Measurements from ENCODE around the gene ADGRG2. TPM values are rescaled to one million over a fixed set of nuclear protein-coding genes. Genes with fewer than 3 reads are reported as not detected.

The ADGRG2 gene
- total RNA-seq, 4 donors from 2014 or later = 0.30 to 18.7 (median 1.7) TPM

GRCh38 chrX:18974993-18975392 is 147.3 kb downstream of the ADGRG2 start:
- Histone ChIP-seq H3K4me1 (no peaks in the 10 kb centered on the region), H3K4me3 (no peak overlapping the region), H3K27me3 (peaks cover 0 to 4% of the 10 kb centered on the region in 2 donors), H3K9me3 (no peaks in the 10 kb centered on the region), H3K27ac (no peak overlapping the region), H3K36me3 (no peaks in the 10 kb centered on the region)
- no peak for DNase-seq
- no peak for TF ChIP-seq POLR2A (IDR thresholded peaks at IDR 0.05)
- no peak for TF ChIP-seq CTCF (IDR thresholded peaks at IDR 0.05)
- intact Hi-C loops (cut with DNase I; ENCODE audit: low total_unique reads) = no loop called here

DNA sequence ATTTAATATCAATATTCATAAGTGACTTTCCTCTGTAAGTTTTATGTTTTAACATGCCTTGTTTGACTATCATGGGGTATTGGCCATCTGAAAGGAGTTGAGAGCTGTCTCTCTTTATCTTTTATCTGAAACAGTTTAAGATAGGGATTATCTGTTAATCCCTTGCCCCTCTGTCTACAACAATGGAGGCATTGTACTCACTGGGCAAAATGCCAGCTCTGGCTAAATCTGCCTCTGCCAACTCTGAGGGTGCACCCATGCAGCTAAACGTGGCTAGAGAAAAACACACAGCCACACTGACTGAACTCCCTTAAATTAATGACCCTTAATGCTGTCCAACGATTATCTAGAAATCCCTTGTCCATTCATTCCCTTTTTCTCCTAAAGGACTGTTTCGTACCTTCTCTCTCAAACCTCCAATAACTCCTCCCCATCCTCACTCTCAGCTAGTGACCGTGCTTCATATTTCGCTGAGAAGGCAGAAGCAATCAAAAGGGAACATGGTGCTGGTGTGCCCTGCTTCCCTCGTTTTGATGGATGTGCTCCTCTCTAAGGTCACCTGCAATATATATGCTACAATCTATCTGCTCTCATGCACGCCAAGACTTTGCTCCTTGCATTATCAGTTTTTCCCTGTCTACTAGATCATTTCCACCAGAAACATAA is 148.6 kb downstream of the ADGRG2 start:
- H3K4me3 ChIP-seq = no peak overlapping the region
- no peak for DNase-seq
- TF ChIP-seq CTCF (IDR thresholded peaks at IDR 0.05) = no peak
- no peak for TF ChIP-seq POLR2A (IDR thresholded peaks at IDR 0.05)
- H3K27me3 ChIP-seq = peaks cover 0 to 4% of the 10 kb centered on the region in 2 donors
- intact Hi-C loops (cut with DNase I; ENCODE audit: low total_unique reads) = no loop called here
- no peaks in the 10 kb centered on the region for H3K4me1 ChIP-seq
- H3K36me3 ChIP-seq = no peaks in the 10 kb centered on the region
- H3K9me3 ChIP-seq = no peaks in the 10 kb centered on the region
- H3K27ac ChIP-seq = no peak overlapping the region

GRCh38 chrX:18971506-18971905 is 150.8 kb downstream of the ADGRG2 start:
- Histone ChIP-seq H3K9me3 (no peaks in the 10 kb centered on the region), H3K27ac (no peak overlapping the region), H3K4me1 (no peaks in the 10 kb centered on the region), H3K4me3 (no peak overlapping the region), H3K27me3 (no peaks in the 10 kb centered on the region), H3K36me3 (no peaks in the 10 kb centered on the region)
- TF ChIP-seq CTCF (IDR thresholded peaks at IDR 0.05) = no peak
- TF ChIP-seq POLR2A (IDR thresholded peaks at IDR 0.05) = no peak
- intact Hi-C loops (cut with DNase I; ENCODE audit: low total_unique reads) = no loop called here
- no peak for DNase-seq

GRCh38 chrX:18970465-18970864 is 151.8 kb downstream of the ADGRG2 start:
- TF ChIP-seq POLR2A (IDR thresholded peaks at IDR 0.05) (no peak), CTCF (IDR thresholded peaks at IDR 0.05) (no peak)
- H3K4me1 ChIP-seq = no peaks in the 10 kb centered on the region
- DNase-seq = no peak
- no peaks in the 10 kb centered on the region for H3K36me3 ChIP-seq
- no peak overlapping the region for H3K27ac ChIP-seq
- intact Hi-C loops (cut with DNase I; ENCODE audit: low total_unique reads) = no loop called here
- no peak overlapping the region for H3K4me3 ChIP-seq
- no peaks in the 10 kb centered on the region for H3K9me3 ChIP-seq
- H3K27me3 ChIP-seq = no peaks in the 10 kb centered on the region

GRCh38 chrX:18966624-18967023 is 155.6 kb downstream of the ADGRG2 start:
- H3K4me3 ChIP-seq = no peak overlapping the region
- H3K27ac ChIP-seq = no peak overlapping the region
- no peak for TF ChIP-seq POLR2A (IDR thresholded peaks at IDR 0.05)
- no peak for TF ChIP-seq CTCF (IDR thresholded peaks at IDR 0.05)
- no peaks in the 10 kb centered on the region for H3K9me3 ChIP-seq
- H3K36me3 ChIP-seq = no peaks in the 10 kb centered on the region
- H3K27me3 ChIP-seq = no peaks in the 10 kb centered on the region
- H3K4me1 ChIP-seq = no peaks in the 10 kb centered on the region
- no peak for DNase-seq
- intact Hi-C loops (cut with DNase I; ENCODE audit: low total_unique reads) = no loop called here
